Testis (tissue), 2 donors: Measurements from ENCODE around the gene RTL9.

Experiments used
- POLR2A ChIP-seq: fragments of 450-650 bp; IDR thresholded peaks from one replicate; pipeline ENCODE4 v1.6.1; 2017; ENCODE audit warnings: antibody characterized with exemption, mild to moderate bottlenecking, moderate library complexity
- TF ChIP-seq, protein P1 (sequence below), 3 experiments: fragments of 450-650 bp in 2 of 3; fragments of 200-600 bp in 1 of 3; sonication (generic) in 1 of 3; IDR thresholded peaks; one replicate each; pipeline ENCODE4 v1.5.1; 2016 to 2019; ENCODE audit warnings: antibody characterized with exemption in 3 of 3, mild to moderate bottlenecking in 2 of 3, moderate library complexity in 1 of 3

DNA sequence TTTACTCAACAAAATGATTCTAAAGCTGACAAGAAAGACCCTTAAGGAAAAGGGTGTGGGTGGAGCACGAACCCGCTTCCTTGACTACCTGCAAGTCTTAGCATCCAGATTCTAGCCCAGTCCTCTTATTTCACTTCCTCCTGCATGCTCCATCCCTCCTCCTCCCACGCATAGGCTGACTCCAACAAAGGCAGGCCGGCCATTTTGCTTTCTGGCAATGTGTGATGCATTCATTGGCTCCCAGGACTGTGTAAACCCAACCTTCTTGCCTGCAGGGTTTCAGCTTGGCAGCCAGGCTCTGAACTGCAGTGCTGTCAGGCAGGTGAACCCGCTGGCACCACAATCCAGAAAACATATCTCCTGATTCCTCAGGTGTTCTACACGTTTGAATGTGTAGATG, 39.3 kb downstream of the RTL9 start:
- TF ChIP-seq, protein P1, sequence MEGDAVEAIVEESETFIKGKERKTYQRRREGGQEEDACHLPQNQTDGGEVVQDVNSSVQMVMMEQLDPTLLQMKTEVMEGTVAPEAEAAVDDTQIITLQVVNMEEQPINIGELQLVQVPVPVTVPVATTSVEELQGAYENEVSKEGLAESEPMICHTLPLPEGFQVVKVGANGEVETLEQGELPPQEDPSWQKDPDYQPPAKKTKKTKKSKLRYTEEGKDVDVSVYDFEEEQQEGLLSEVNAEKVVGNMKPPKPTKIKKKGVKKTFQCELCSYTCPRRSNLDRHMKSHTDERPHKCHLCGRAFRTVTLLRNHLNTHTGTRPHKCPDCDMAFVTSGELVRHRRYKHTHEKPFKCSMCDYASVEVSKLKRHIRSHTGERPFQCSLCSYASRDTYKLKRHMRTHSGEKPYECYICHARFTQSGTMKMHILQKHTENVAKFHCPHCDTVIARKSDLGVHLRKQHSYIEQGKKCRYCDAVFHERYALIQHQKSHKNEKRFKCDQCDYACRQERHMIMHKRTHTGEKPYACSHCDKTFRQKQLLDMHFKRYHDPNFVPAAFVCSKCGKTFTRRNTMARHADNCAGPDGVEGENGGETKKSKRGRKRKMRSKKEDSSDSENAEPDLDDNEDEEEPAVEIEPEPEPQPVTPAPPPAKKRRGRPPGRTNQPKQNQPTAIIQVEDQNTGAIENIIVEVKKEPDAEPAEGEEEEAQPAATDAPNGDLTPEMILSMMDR (IDR thresholded peaks at IDR 0.05) = no peak
- TF ChIP-seq POLR2A = no peak
